GM19463 (cell line): ENCODE results near the gene PHPT1.

Source experiments
- ATAC-seq: cut with Tn5 transposase; IDR thresholded peaks from one replicate; pipeline ENCODE4 v1.9.1; 2021; ENCODE audit warnings: mild to moderate bottlenecking, moderate library complexity; ENCODE audit not compliant: unreplicated experiment

Gene PHPT1

GRCh38 chr9:136847826-136848392, 1.3 kb upstream of the PHPT1 start:
- ATAC-seq: no peak

GRCh38 chr9:136848393-136849037, 694 bp upstream of the PHPT1 start:
- ATAC-seq: peak; percentile 8

GRCh38 chr9:136849960-136850865, 1.0 kb downstream of the PHPT1 start:
- no peak for ATAC-seq

GRCh38 chr9:136850866-136851775, 1.9 kb downstream of the PHPT1 start:
- no peak for ATAC-seq

- no peak for ATAC-seq
Measured at GRCh38 chr9:136851941-136852663, 2.9 kb downstream of the PHPT1 start, which contains the start of gene MAMDC4. MAMDC4 (plus strand) TSS chr9:136852346; CDS start chr9:136852417, 71 bp downstream.

- ATAC-seq: no peak
Measured at GRCh38 chr9:136852664-136853595, 3.7 kb downstream of the PHPT1 start.

- ATAC-seq: no peak
Measured at GRCh38 chr9:136853596-136854112, 4.4 kb downstream of the PHPT1 start.

GRCh38 chr9:136854113-136854841, 5.1 kb downstream of the PHPT1 start:
- no peak for ATAC-seq

- no peak for ATAC-seq
Measured at GRCh38 chr9:136854842-136855460, 5.7 kb downstream of the PHPT1 start.

GRCh38 chr9:136855461-136856078, 6.4 kb downstream of the PHPT1 start:
- no peak for ATAC-seq

GRCh38 chr9:136856079-136856476, 6.9 kb downstream of the PHPT1 start:
- ATAC-seq: no peak

- no peak for ATAC-seq
Measured at GRCh38 chr9:136856541-136857141, 7.4 kb downstream of the PHPT1 start.

- ATAC-seq: no peak
Measured at GRCh38 chr9:136857166-136857565, 8.0 kb downstream of the PHPT1 start.

- no peak for ATAC-seq
Measured at GRCh38 chr9:136857581-136858412, 8.6 kb downstream of the PHPT1 start.

GRCh38 chr9:136858452-136858843, 9.2 kb downstream of the PHPT1 start:
- ATAC-seq: no peak
